ENCODE results near the gene GRAMD1B.

The GRAMD1B gene

DNA sequence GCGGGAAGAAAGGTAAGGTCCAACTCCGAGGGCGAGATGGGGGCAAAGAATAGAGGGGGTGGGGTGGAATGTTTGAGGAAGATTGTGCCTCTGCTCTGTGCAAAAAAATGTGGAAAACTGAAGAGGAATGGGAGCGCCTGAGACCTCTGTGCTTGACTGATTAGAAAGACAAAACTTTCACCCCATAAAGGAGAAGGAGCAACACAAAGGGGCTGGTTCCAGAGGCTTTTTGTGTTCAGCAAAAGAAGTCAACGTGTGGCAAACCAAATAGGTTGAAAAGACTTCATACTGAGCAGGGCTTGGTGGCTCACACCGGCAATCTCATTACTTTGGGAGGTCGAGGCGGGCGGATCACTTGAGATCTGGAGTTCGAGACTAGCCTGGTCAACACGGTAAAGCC is 50.8 kb downstream of the GRAMD1B start:
- Histone ChIP-seq H2BK12ac (ENCODE audit: low read length) (no peak overlapping the region), H3K36me3 (ENCODE audit: control insufficient read depth in 1 of 2, insufficient read depth in 2 of 2, low read length in 2 of 2) (no peaks in the 10 kb centered on the region), H2BK5ac (ENCODE audit: low read depth, low read length, poor library complexity) (no peak overlapping the region), H3K9me3 (ENCODE audit: insufficient read depth, low read depth, low read length) (no peaks in the 10 kb centered on the region), H2BK120ac (ENCODE audit: insufficient read depth, low read length, poor library complexity) (no peak overlapping the region), H3K4ac (ENCODE audit: low read depth, low read length) (no peak overlapping the region), H4K91ac (ENCODE audit: low read depth, low read length) (no peak overlapping the region), H4K12ac (ENCODE audit: low read depth, low read length) (no peak overlapping the region), H3K4me1 (ENCODE audit: control insufficient read depth in 1 of 2, insufficient read depth in 2 of 2, low read length in 2 of 2) (no peaks in the 10 kb centered on the region), H4K8ac (ENCODE audit: low read depth, low read length) (no peak overlapping the region), H3K27me3 (ENCODE audit: insufficient read depth, low read length) (no peaks in the 10 kb centered on the region), H3K79me2 (ENCODE audit: control insufficient read depth, insufficient read depth, low read length, poor library complexity) (no peaks in the 10 kb centered on the region), H3K79me1 (ENCODE audit: low read length) (peaks cover 1% of the 10 kb centered on the region), H3K14ac (ENCODE audit: low read length) (no peak overlapping the region), H3K9ac (ENCODE audit: low read length) (no peak overlapping the region), H2AFZ (ENCODE audit: insufficient read depth, low read length, poor library complexity) (no peak overlapping the region), H3K4me2 (ENCODE audit: low read length) (no peak overlapping the region), H3K18ac (ENCODE audit: low read length) (no peak overlapping the region), H3K23ac (ENCODE audit: low read length) (no peak overlapping the region), H3K4me3 (ENCODE audit: low read depth, low read length) (no peak overlapping the region), H3K27ac (ENCODE audit: low read depth, low read length) (no peak overlapping the region), H2AK5ac (ENCODE audit: low read length) (no peak overlapping the region)
- WGBS (ENCODE audit: extremely low coverage, insufficient coverage, insufficient read length) = no CpG with 5 or more reads among the region's 11 CpGs
- DNase-seq = no peak

DNA sequence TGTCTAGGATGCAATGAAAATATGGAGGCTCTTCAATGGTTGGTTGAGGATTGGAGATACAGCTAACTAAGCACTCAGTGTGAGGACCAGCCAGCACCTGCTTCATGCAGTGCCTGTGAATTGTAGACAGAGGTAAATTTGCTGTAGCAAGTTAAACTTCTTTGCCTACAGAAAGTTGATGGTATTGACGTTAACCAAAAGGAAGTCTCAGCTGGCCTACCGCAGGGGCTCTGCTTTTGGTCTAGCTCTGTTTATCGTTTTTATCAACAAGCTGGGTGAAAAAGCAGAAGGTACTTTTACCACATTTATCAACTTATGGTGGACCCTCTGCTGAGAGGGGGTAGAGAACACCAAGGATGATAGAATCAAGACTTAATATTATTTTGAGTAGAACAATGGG is 51.6 kb downstream of the GRAMD1B start:
- Histone ChIP-seq H4K91ac (ENCODE audit: low read depth, low read length) (no peak overlapping the region), H2BK120ac (ENCODE audit: insufficient read depth, low read length, poor library complexity) (no peak overlapping the region), H3K4me3 (ENCODE audit: low read depth, low read length) (no peak overlapping the region), H2AK5ac (ENCODE audit: low read length) (no peak overlapping the region), H3K23ac (ENCODE audit: low read length) (no peak overlapping the region), H4K12ac (ENCODE audit: low read depth, low read length) (no peak overlapping the region), H3K36me3 (ENCODE audit: control insufficient read depth in 1 of 2, insufficient read depth in 2 of 2, low read length in 2 of 2) (no peaks in the 10 kb centered on the region), H3K4ac (ENCODE audit: low read depth, low read length) (no peak overlapping the region), H3K4me1 (ENCODE audit: control insufficient read depth in 1 of 2, insufficient read depth in 2 of 2, low read length in 2 of 2) (no peaks in the 10 kb centered on the region), H2BK12ac (ENCODE audit: low read length) (no peak overlapping the region), H3K79me1 (ENCODE audit: low read length) (peaks cover 1% of the 10 kb centered on the region), H3K9ac (ENCODE audit: low read length) (no peak overlapping the region), H2AFZ (ENCODE audit: insufficient read depth, low read length, poor library complexity) (no peak overlapping the region), H3K9me3 (ENCODE audit: insufficient read depth, low read depth, low read length) (no peaks in the 10 kb centered on the region), H3K27me3 (ENCODE audit: insufficient read depth, low read length) (no peaks in the 10 kb centered on the region), H3K18ac (ENCODE audit: low read length) (no peak overlapping the region), H3K27ac (ENCODE audit: low read depth, low read length) (no peak overlapping the region), H3K4me2 (ENCODE audit: low read length) (no peak overlapping the region), H2BK5ac (ENCODE audit: low read depth, low read length, poor library complexity) (no peak overlapping the region), H3K79me2 (ENCODE audit: control insufficient read depth, insufficient read depth, low read length, poor library complexity) (no peaks in the 10 kb centered on the region), H4K8ac (ENCODE audit: low read depth, low read length) (no peak overlapping the region), H3K14ac (ENCODE audit: low read length) (no peak overlapping the region)
- no CpG with 5 or more reads among the region's 3 CpGs for WGBS (ENCODE audit: extremely low coverage, insufficient coverage, insufficient read length)
- DNase-seq = no peak

DNA sequence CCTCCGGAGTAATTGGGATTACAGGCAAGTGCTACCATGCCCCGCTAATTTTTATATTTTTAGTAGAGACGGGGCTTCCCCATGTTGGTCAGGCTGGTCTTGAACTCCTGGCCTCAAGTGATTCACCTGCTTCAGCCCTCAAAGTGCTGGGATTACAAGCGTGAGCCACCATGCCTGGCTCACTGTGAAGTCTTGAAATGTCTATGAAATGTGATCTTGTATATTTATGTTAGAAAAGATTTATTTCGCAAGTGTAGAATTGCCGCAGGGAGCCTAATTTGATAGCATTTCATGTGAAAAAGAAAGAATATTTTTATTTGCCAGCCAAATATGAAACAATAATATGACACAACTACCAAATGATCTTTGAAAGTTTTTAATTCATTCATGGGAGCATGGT is 52.1 kb downstream of the GRAMD1B start:
- Histone ChIP-seq H2BK12ac (ENCODE audit: low read length) (no peak overlapping the region), H3K27ac (ENCODE audit: low read depth, low read length) (no peak overlapping the region), H3K4me3 (ENCODE audit: low read depth, low read length) (no peak overlapping the region), H3K4me1 (ENCODE audit: control insufficient read depth in 1 of 2, insufficient read depth in 2 of 2, low read length in 2 of 2) (no peaks in the 10 kb centered on the region), H2AK5ac (ENCODE audit: low read length) (no peak overlapping the region), H2BK120ac (ENCODE audit: insufficient read depth, low read length, poor library complexity) (no peak overlapping the region), H3K9ac (ENCODE audit: low read length) (no peak overlapping the region), H3K14ac (ENCODE audit: low read length) (no peak overlapping the region), H3K79me1 (ENCODE audit: low read length) (peaks cover 1% of the 10 kb centered on the region), H3K18ac (ENCODE audit: low read length) (no peak overlapping the region), H2BK5ac (ENCODE audit: low read depth, low read length, poor library complexity) (no peak overlapping the region), H3K9me3 (ENCODE audit: insufficient read depth, low read depth, low read length) (no peaks in the 10 kb centered on the region), H3K4ac (ENCODE audit: low read depth, low read length) (no peak overlapping the region), H3K23ac (ENCODE audit: low read length) (no peak overlapping the region), H4K8ac (ENCODE audit: low read depth, low read length) (no peak overlapping the region), H3K27me3 (ENCODE audit: insufficient read depth, low read length) (no peaks in the 10 kb centered on the region), H3K79me2 (ENCODE audit: control insufficient read depth, insufficient read depth, low read length, poor library complexity) (no peaks in the 10 kb centered on the region), H3K4me2 (ENCODE audit: low read length) (no peak overlapping the region), H3K36me3 (ENCODE audit: control insufficient read depth in 1 of 2, insufficient read depth in 2 of 2, low read length in 2 of 2) (no peaks in the 10 kb centered on the region), H2AFZ (ENCODE audit: insufficient read depth, low read length, poor library complexity) (no peak overlapping the region), H4K91ac (ENCODE audit: low read depth, low read length) (no peak overlapping the region), H4K12ac (ENCODE audit: low read depth, low read length) (no peak overlapping the region)
- DNase-seq = no peak
- no CpG with 5 or more reads among the region's 6 CpGs for WGBS (ENCODE audit: extremely low coverage, insufficient coverage, insufficient read length)

DNA sequence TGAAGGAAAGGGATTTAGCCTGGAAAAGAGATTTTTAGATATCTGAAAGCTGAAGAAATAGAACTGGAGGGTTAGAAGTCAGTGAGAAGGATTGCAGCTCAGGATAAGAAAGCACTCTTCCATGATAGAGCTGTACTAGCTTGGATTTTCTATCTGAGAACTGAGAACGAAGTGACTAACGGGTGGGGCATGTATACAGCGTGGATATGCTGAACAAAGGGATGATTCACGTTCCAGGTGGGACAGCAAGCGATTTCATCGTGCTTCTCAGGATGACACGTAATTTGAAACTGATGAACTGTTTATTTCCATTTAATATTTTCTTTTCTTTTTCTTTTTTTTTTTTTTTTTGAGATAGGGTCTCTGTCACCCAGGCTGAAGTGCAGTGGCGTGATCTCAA is 53.0 kb downstream of the GRAMD1B start:
- H2BK5ac ChIP-seq (ENCODE audit: low read depth, low read length, poor library complexity) = no peak overlapping the region

More for the DNA sequence above, 53.0 kb downstream of the GRAMD1B start:
- Histone ChIP-seq H3K79me2 (ENCODE audit: control insufficient read depth, insufficient read depth, low read length, poor library complexity) (no peaks in the 10 kb centered on the region), H3K36me3 (ENCODE audit: control insufficient read depth in 1 of 2, insufficient read depth in 2 of 2, low read length in 2 of 2) (no peaks in the 10 kb centered on the region), H2BK120ac (ENCODE audit: insufficient read depth, low read length, poor library complexity) (no peak overlapping the region), H4K91ac (ENCODE audit: low read depth, low read length) (no peak overlapping the region), H3K27ac (ENCODE audit: low read depth, low read length) (no peak overlapping the region), H4K12ac (ENCODE audit: low read depth, low read length) (no peak overlapping the region), H3K9me3 (ENCODE audit: insufficient read depth, low read depth, low read length) (peaks cover 2% of the 10 kb centered on the region), H3K23ac (ENCODE audit: low read length) (no peak overlapping the region), H2AFZ (ENCODE audit: insufficient read depth, low read length, poor library complexity) (no peak overlapping the region), H3K4ac (ENCODE audit: low read depth, low read length) (no peak overlapping the region), H4K8ac (ENCODE audit: low read depth, low read length) (no peak overlapping the region), H3K9ac (ENCODE audit: low read length) (no peak overlapping the region), H2BK12ac (ENCODE audit: low read length) (no peak overlapping the region), H3K18ac (ENCODE audit: low read length) (no peak overlapping the region), H2AK5ac (ENCODE audit: low read length) (no peak overlapping the region), H3K4me3 (ENCODE audit: low read depth, low read length) (no peak overlapping the region), H3K79me1 (ENCODE audit: low read length) (peaks cover 1% of the 10 kb centered on the region), H3K4me1 (ENCODE audit: control insufficient read depth in 1 of 2, insufficient read depth in 2 of 2, low read length in 2 of 2) (no peaks in the 10 kb centered on the region), H3K4me2 (ENCODE audit: low read length) (no peak overlapping the region), H3K14ac (ENCODE audit: low read length) (no peak overlapping the region), H3K27me3 (ENCODE audit: insufficient read depth, low read length) (no peaks in the 10 kb centered on the region)
- DNase-seq = peak; percentile 78 to 85
- WGBS (ENCODE audit: extremely low coverage, insufficient coverage, insufficient read length) = no CpG with 5 or more reads among the region's 8 CpGs
